ENCODE results near the gene F2R. TPM values are rescaled to one million over a fixed set of nuclear protein-coding genes. Genes with fewer than 3 reads are reported as not detected.

F2R gene
- total and polyA plus RNA-seq, 12 donors = 6.0 to 60.5 (median 26.8) TPM

- Histone ChIP-seq H3K4me1 (replicated peaks in 1 of 2) (no peaks in the 10 kb centered on the region), H3K9me3 (replicated peaks in 1 of 3) (no peaks in the 10 kb centered on the region), H3K27ac (no peak overlapping the region), H3K27me3 (no peaks in the 10 kb centered on the region), H3K4me3 (no peak overlapping the region), H3K36me3 (replicated peaks in 1 of 2) (no peaks in the 10 kb centered on the region)
- intact Hi-C loops (cut with DNase I) = no loop called here
- TF ChIP-seq POLR2A (IDR thresholded peaks at IDR 0.05) (no peak), CTCF (IDR thresholded peaks at IDR 0.05) (no peak)
- no peak for DNase-seq
Measured at GRCh38 chr5:76704131-76704663, 11.7 kb upstream of the F2R start.

GRCh38 chr5:76705574-76705973 lies 10.4 kb upstream of the F2R start:
- Histone ChIP-seq H3K27me3 (no peaks in the 10 kb centered on the region), H3K36me3 (replicated peaks in 1 of 2) (no peaks in the 10 kb centered on the region), H3K4me1 (replicated peaks in 1 of 2) (no peaks in the 10 kb centered on the region), H3K4me3 (no peak overlapping the region), H3K9me3 (replicated peaks in 1 of 3) (no peaks in the 10 kb centered on the region), H3K27ac (no peak overlapping the region)
- DNase-seq = no peak
- TF ChIP-seq POLR2A (IDR thresholded peaks at IDR 0.05) = no peak
- TF ChIP-seq CTCF (IDR thresholded peaks at IDR 0.05) = no peak
- intact Hi-C loops (cut with DNase I) = no loop called here

GRCh38 chr5:76709762-76710161 lies 6.2 kb upstream of the F2R start:
- H3K27ac ChIP-seq = no peak overlapping the region

GRCh38 chr5:76710991-76711390 lies 4.9 kb upstream of the F2R start:
- Histone ChIP-seq H3K4me1 (replicated peaks in 1 of 2) (peaks cover 0 to 10% of the 10 kb centered on the region in 2 donors), H3K27ac (no peak overlapping the region), H3K9me3 (replicated peaks in 1 of 3) (no peaks in the 10 kb centered on the region), H3K36me3 (replicated peaks in 1 of 2) (no peaks in the 10 kb centered on the region), H3K4me3 (no peak overlapping the region), H3K27me3 (no peaks in the 10 kb centered on the region)
- intact Hi-C loops (cut with DNase I) = no loop called here
- no peak for TF ChIP-seq POLR2A (IDR thresholded peaks at IDR 0.05)
- TF ChIP-seq CTCF (IDR thresholded peaks at IDR 0.05) = no peak
- DNase-seq = no peak
- WGBS, 4 donors = 78 to 84% (median 83%) methylated on average over 4 of the region's 4 CpGs

More at GRCh38 chr5:76709762-76710161, 6.2 kb upstream of the F2R start:
- 80 to 93% (median 91%) methylated on average over 2 of the region's 2 CpGs for WGBS, 4 donors
- intact Hi-C loops (cut with DNase I) = no loop called here
- H3K9me3 ChIP-seq (replicated peaks in 1 of 3) = no peaks in the 10 kb centered on the region
- no peak for TF ChIP-seq POLR2A (IDR thresholded peaks at IDR 0.05)
- no peak for TF ChIP-seq CTCF (IDR thresholded peaks at IDR 0.05)
- H3K36me3 ChIP-seq (replicated peaks in 1 of 2) = no peaks in the 10 kb centered on the region
- H3K4me1 ChIP-seq (replicated peaks in 1 of 2) = peaks cover 0 to 1% of the 10 kb centered on the region in 2 donors
- no peak for DNase-seq
- H3K4me3 ChIP-seq = no peak overlapping the region
- H3K27me3 ChIP-seq = no peaks in the 10 kb centered on the region
